H9 (cell line): Measurements from ENCODE around the gene RBM12. TPM values are rescaled to one million over a fixed set of nuclear protein-coding genes. Genes with fewer than 3 reads are reported as not detected.

ENCODE experiments used
- DNase-seq: peaks from one replicate; pipeline ENCODE4 v3.0.0-alpha.2; 2017
- H2AFZ ChIP-seq: one replicate; pipeline ENCODE4 v1.6.1; 2013; ENCODE audit warnings: mild to moderate bottlenecking, low read length, control low read depth, moderate library complexity
- H2AK5ac ChIP-seq: 2 replicates; pipeline ENCODE4 v1.6.1; 2013; ENCODE audit warnings: low read length, control low read depth, mixed read lengths; ENCODE audit not compliant: insufficient read length
- H2BK120ac ChIP-seq: one replicate; pipeline ENCODE4 v1.6.1; 2013; ENCODE audit warnings: low read depth, mild to moderate bottlenecking, low read length, control low read depth, inconsistent platforms; ENCODE audit not compliant: poor library complexity, severe bottlenecking
- H2BK12ac ChIP-seq: 2 replicates; pipeline ENCODE4 v1.6.1; 2013; ENCODE audit warnings: low read length, control low read depth, mixed read lengths, low read depth; ENCODE audit not compliant: insufficient read length
- H2BK15ac ChIP-seq: 2 replicates; pipeline ENCODE4 v1.6.1; 2013; ENCODE audit warnings: low read depth, low read length, control low read depth
- H2BK20ac ChIP-seq: one replicate; pipeline ENCODE4 v1.6.1; 2013; ENCODE audit warnings: low read depth, mild to moderate bottlenecking, low read length, control low read depth, inconsistent platforms; ENCODE audit not compliant: poor library complexity, severe bottlenecking
- H2BK5ac ChIP-seq: 2 replicates; pipeline ENCODE4 v1.6.1; 2013; ENCODE audit warnings: low read length, control low read depth, mixed read lengths; ENCODE audit not compliant: insufficient read length
- H3K14ac ChIP-seq: 2 replicates; pipeline ENCODE4 v1.6.1; 2013; ENCODE audit warnings: low read length, control low read depth; ENCODE audit not compliant: insufficient read depth
- H3K18ac ChIP-seq: 2 replicates; pipeline ENCODE4 v1.6.1; 2013; ENCODE audit warnings: low read depth, mild to moderate bottlenecking, mixed read lengths, low read length, control low read depth; ENCODE audit not compliant: insufficient read length
- H3K23ac ChIP-seq: 2 replicates; pipeline ENCODE4 v1.6.1; 2013; ENCODE audit warnings: low read length, control low read depth, mixed read lengths, low read depth; ENCODE audit not compliant: insufficient read length
- H3K23me2 ChIP-seq: 2 replicates; pipeline ENCODE4 v1.6.1; 2013; ENCODE audit warnings: low read depth, mild to moderate bottlenecking, mixed read lengths, low read length, control low read depth; ENCODE audit not compliant: insufficient read length, poor library complexity, severe bottlenecking
- H3K27ac ChIP-seq: 2 replicates; pipeline ENCODE4 v1.5.1; 2013; ENCODE audit warnings: low read length, control low read depth, mixed read lengths, low read depth; ENCODE audit not compliant: insufficient read length
- H3K27me3 ChIP-seq: 2 replicates; pipeline ENCODE4 v1.6.1; 2013; ENCODE audit warnings: low read length, control low read depth, inconsistent platforms; ENCODE audit not compliant: insufficient read depth
- H3K4ac ChIP-seq: 2 replicates; pipeline ENCODE4 v1.6.1; 2013; ENCODE audit warnings: low read depth, mild to moderate bottlenecking, control low read depth, inconsistent platforms, low read length, moderate library complexity
- H3K4me1 ChIP-seq: 2 replicates; pipeline ENCODE4 v1.6.1; 2013; ENCODE audit warnings: low read length, control low read depth, inconsistent platforms; ENCODE audit not compliant: insufficient read depth
- H3K4me2 ChIP-seq: 2 replicates; pipeline ENCODE4 v1.6.1; 2013; ENCODE audit warnings: low read length, control low read depth, mixed read lengths; ENCODE audit not compliant: insufficient read length, insufficient read depth
- H3K56ac ChIP-seq: 2 replicates; pipeline ENCODE4 v1.6.1; 2013; ENCODE audit warnings: low read depth, mild to moderate bottlenecking, mixed read lengths, low read length, control low read depth; ENCODE audit not compliant: insufficient read length
- H3K79me1 ChIP-seq: 2 replicates; pipeline ENCODE4 v1.6.1; 2013; ENCODE audit warnings: low read depth, mild to moderate bottlenecking, moderate library complexity, low read length, control low read depth, inconsistent platforms; ENCODE audit not compliant: insufficient read depth, poor library complexity, severe bottlenecking
- H3K79me2 ChIP-seq: 2 replicates; pipeline ENCODE4 v1.6.1; 2013; ENCODE audit warnings: low read length, control low read depth, inconsistent platforms; ENCODE audit not compliant: insufficient read depth
- H3K9ac ChIP-seq: 2 replicates; pipeline ENCODE4 v1.6.1; 2013; ENCODE audit warnings: low read length, control low read depth, mixed read lengths; ENCODE audit not compliant: insufficient read length; ENCODE audit errors: extremely low read depth
- H3K9me3 ChIP-seq: one replicate; pipeline ENCODE4 v1.6.1; 2013; ENCODE audit warnings: low read depth, low read length, inconsistent platforms; ENCODE audit not compliant: control insufficient read depth
- H3T11ph ChIP-seq: one replicate; pipeline ENCODE4 v1.6.1; 2013; ENCODE audit warnings: mild to moderate bottlenecking, low read length, control low read depth, inconsistent platforms
- H4K20me1 ChIP-seq: one replicate; pipeline ENCODE4 v1.6.1; 2013; ENCODE audit not compliant: control insufficient read depth, insufficient read length, insufficient read depth
- H4K5ac ChIP-seq: 2 replicates; pipeline ENCODE4 v1.6.1; 2013; ENCODE audit warnings: low read depth, mild to moderate bottlenecking, mixed read lengths, low read length, control low read depth; ENCODE audit not compliant: insufficient read length
- H4K8ac ChIP-seq: replicated peaks from 2 replicates; pipeline ENCODE4 v1.6.1; 2013; ENCODE audit warnings: low read length, control low read depth, mixed read lengths, low read depth; ENCODE audit not compliant: insufficient read length
- H4K91ac ChIP-seq: 2 replicates; pipeline ENCODE4 v1.6.1; 2013; ENCODE audit warnings: low read depth, mild to moderate bottlenecking, moderate library complexity, mixed read lengths, low read length, control low read depth; ENCODE audit not compliant: insufficient read length
- H3K27ac Mint-ChIP-seq, 3 experiments: 2 replicates in 2 of 3; 3 replicates in 1 of 3; pipeline ENCODE4 v1.8.0; 2020 to 2021; ENCODE audit warnings: mixed read lengths in 3 of 3, mild to moderate bottlenecking in 1 of 3, moderate library complexity in 1 of 3
- H3K27me3 Mint-ChIP-seq: 2 replicates; pipeline ENCODE4 v1.8.0; 2021; ENCODE audit warnings: low read depth, mild to moderate bottlenecking, moderate library complexity, mixed read lengths
- H3K36me3 Mint-ChIP-seq, 3 experiments: 2 replicates in 2 of 3; 3 replicates in 1 of 3; pipeline ENCODE4 v1.8.0; 2020 to 2021; ENCODE audit warnings: low read depth in 3 of 3, mixed read lengths in 3 of 3; ENCODE audit not compliant: insufficient read depth in 1 of 3
- H3K4me1 Mint-ChIP-seq, 2 experiments: 2 replicates each; pipeline ENCODE4 v1.8.0; 2020; ENCODE audit warnings: mixed read lengths in 2 of 2
- H3K4me3 Mint-ChIP-seq, 2 experiments: 2 replicates in 1 of 2; 3 replicates in 1 of 2; pipeline ENCODE4 v1.8.0; 2020 to 2021; ENCODE audit warnings: mild to moderate bottlenecking in 2 of 2, mixed read lengths in 2 of 2, moderate library complexity in 1 of 2
- H3K9me3 Mint-ChIP-seq, 2 experiments: 2 replicates in 1 of 2; 3 replicates in 1 of 2; pipeline ENCODE4 v1.8.0; 2020; ENCODE audit warnings: mild to moderate bottlenecking in 2 of 2, mixed read lengths in 2 of 2, moderate library complexity in 1 of 2
- CTCF ChIP-seq: fragments of 200-600 bp; sonication (generic); conservative IDR thresholded peaks from 3 replicates; pipeline ENCODE4 v1.8.0; 2021; ENCODE audit warnings: antibody characterized with exemption, mild to moderate bottlenecking
- WGBS: extraction: QIAGEN DNeasy Blood & Tissue Kit; methylation state at CpG from one replicate; pipeline ENCODE4 v1.1.7; 2013; ENCODE audit warnings: missing lambda C conversion rate, low lambda C conversion rate, mixed read lengths; ENCODE audit not compliant: insufficient read length; ENCODE audit errors: extremely low coverage; 5-methylcytosine and 5-hydroxymethylcytosine counted together
- total RNA-seq: library from RNA; stranded (reverse); gene quantifications from 2 replicates; pipeline ENCODE4 v1.2.1, GENCODE V29; 2021

The RBM12 gene
- total RNA-seq, 1 experiment from 2014 or later: 260 TPM

GRCh38 chr20:35630636-35631035 is 34.1 kb downstream of the RBM12 start:
- no peak overlapping the region for H3K4me2 ChIP-seq
- Mint-ChIP-seq H3K9me3 (no peaks in the 10 kb centered on the region; a peak in 1 of 5 replicates), H3K27ac (no peak overlapping the region), H3K27me3 (no peaks in the 10 kb centered on the region), H3K36me3 (peaks cover 39 to 64% (median 60%) of the 10 kb centered on the region in 3 experiments), H3K4me3 (no peak overlapping the region), H3K4me1 (no peaks in the 10 kb centered on the region)
- H3K9me3 ChIP-seq: no peaks in the 10 kb centered on the region
- H3K14ac ChIP-seq: no peak overlapping the region
- H3K56ac ChIP-seq: no peak overlapping the region
- H3K79me2 ChIP-seq: no peaks in the 10 kb centered on the region; the same call in 1 of the 2 replicates
- H3K27ac ChIP-seq: no peak overlapping the region
- no peaks in the 10 kb centered on the region for H3K4me1 ChIP-seq
- WGBS: no CpG with 5 or more reads among the region's 4 CpGs
- no peak overlapping the region for H2AK5ac ChIP-seq
- H3K18ac ChIP-seq: no peak overlapping the region
- no peak overlapping the region for H2BK15ac ChIP-seq
- no peak overlapping the region for H3K4ac ChIP-seq
- no peak overlapping the region for H3T11ph ChIP-seq
- H3K27me3 ChIP-seq: no peaks in the 10 kb centered on the region
- DNase-seq: peak; percentile 14
- no peak overlapping the region for H4K91ac ChIP-seq
- H2BK20ac ChIP-seq: no peak overlapping the region
- H2AFZ ChIP-seq: no peak overlapping the region
- no peak for TF ChIP-seq CTCF
- no peak overlapping the region for H4K8ac ChIP-seq
- H2BK120ac ChIP-seq: no peak overlapping the region
- no peaks in the 10 kb centered on the region for H3K79me1 ChIP-seq
- H2BK12ac ChIP-seq: no peak overlapping the region
- no peaks in the 10 kb centered on the region for H3K23me2 ChIP-seq
- no peak overlapping the region for H3K23ac ChIP-seq
- H2BK5ac ChIP-seq: no peak overlapping the region
- H4K20me1 ChIP-seq: no peaks in the 10 kb centered on the region
- no peak overlapping the region for H3K9ac ChIP-seq
- no peak overlapping the region for H4K5ac ChIP-seq
